Measurements from ENCODE around the gene CD63.

DNA sequence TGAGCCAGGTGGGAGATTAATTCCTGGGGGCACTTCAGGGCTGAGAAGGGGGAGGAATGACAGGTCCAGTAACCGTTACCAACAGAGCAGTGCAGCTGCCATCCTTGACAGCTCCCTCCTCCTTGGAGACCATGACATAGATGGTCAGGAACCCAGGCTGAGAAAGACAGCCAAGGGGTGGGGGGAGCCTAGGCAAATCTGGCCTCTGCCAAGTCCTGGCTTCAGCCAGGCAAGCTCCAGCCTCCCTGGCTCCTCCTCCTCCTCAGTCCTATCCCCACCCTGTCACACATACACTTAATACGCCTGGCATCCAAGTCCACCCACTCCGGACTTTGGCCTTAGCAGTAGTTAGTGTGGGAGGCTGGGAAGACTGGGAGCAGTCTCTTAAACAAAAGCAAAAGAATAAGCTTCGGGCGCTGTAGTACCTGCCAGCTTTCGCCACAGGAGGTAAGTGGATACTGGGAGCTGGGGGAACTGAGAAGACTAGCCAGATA is 8.7 kb downstream of the CD63 start, which contains the start of gene RDH5:
- TF ChIP-seq ZNF704 (tag by site-specific recombination; IDR thresholded peaks at IDR 0.05) (no peak), ZNF776 (tag by site-specific recombination; IDR thresholded peaks at IDR 0.05; ENCODE audit: borderline replicate concordance) (no peak), REPIN1 (tag by site-specific recombination; IDR thresholded peaks at IDR 0.05; ENCODE audit: low read depth) (no peak), ZBTB6 (tag by site-specific recombination; IDR thresholded peaks at IDR 0.05) (no peak), ZBTB17 (tag by site-specific recombination; IDR thresholded peaks at IDR 0.05) (no peak), ZSCAN18 (tag by site-specific recombination; IDR thresholded peaks at IDR 0.05) (no peak), ZNF157 (tag by site-specific recombination; IDR thresholded peaks at IDR 0.05) (no peak), GLI2 (tag by site-specific recombination; IDR thresholded peaks at IDR 0.05; ENCODE audit: borderline replicate concordance, low read depth) (no peak), GLI4 (tag by site-specific recombination; IDR thresholded peaks at IDR 0.05) (no peak), ZNF114 (tag by site-specific recombination; IDR thresholded peaks at IDR 0.05) (no peak), ZNF530 (tag by site-specific recombination; IDR thresholded peaks at IDR 0.05; ENCODE audit: low read depth) (no peak)
- TF ChIP-seq, protein P1, sequence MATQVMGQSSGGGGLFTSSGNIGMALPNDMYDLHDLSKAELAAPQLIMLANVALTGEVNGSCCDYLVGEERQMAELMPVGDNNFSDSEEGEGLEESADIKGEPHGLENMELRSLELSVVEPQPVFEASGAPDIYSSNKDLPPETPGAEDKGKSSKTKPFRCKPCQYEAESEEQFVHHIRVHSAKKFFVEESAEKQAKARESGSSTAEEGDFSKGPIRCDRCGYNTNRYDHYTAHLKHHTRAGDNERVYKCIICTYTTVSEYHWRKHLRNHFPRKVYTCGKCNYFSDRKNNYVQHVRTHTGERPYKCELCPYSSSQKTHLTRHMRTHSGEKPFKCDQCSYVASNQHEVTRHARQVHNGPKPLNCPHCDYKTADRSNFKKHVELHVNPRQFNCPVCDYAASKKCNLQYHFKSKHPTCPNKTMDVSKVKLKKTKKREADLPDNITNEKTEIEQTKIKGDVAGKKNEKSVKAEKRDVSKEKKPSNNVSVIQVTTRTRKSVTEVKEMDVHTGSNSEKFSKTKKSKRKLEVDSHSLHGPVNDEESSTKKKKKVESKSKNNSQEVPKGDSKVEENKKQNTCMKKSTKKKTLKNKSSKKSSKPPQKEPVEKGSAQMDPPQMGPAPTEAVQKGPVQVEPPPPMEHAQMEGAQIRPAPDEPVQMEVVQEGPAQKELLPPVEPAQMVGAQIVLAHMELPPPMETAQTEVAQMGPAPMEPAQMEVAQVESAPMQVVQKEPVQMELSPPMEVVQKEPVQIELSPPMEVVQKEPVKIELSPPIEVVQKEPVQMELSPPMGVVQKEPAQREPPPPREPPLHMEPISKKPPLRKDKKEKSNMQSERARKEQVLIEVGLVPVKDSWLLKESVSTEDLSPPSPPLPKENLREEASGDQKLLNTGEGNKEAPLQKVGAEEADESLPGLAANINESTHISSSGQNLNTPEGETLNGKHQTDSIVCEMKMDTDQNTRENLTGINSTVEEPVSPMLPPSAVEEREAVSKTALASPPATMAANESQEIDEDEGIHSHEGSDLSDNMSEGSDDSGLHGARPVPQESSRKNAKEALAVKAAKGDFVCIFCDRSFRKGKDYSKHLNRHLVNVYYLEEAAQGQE (tag by site-specific recombination; IDR thresholded peaks at IDR 0.05), result no peak
- TF ChIP-seq, protein P2, sequence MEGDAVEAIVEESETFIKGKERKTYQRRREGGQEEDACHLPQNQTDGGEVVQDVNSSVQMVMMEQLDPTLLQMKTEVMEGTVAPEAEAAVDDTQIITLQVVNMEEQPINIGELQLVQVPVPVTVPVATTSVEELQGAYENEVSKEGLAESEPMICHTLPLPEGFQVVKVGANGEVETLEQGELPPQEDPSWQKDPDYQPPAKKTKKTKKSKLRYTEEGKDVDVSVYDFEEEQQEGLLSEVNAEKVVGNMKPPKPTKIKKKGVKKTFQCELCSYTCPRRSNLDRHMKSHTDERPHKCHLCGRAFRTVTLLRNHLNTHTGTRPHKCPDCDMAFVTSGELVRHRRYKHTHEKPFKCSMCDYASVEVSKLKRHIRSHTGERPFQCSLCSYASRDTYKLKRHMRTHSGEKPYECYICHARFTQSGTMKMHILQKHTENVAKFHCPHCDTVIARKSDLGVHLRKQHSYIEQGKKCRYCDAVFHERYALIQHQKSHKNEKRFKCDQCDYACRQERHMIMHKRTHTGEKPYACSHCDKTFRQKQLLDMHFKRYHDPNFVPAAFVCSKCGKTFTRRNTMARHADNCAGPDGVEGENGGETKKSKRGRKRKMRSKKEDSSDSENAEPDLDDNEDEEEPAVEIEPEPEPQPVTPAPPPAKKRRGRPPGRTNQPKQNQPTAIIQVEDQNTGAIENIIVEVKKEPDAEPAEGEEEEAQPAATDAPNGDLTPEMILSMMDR (tag by site-specific recombination; IDR thresholded peaks at IDR 0.05), result no peak
